Hindlimb muscle (tissue), 1 donor: ENCODE results near the gene TP53I13. TPM values are rescaled to one million over a fixed set of nuclear protein-coding genes. Genes with fewer than 3 reads are reported as not detected.

Experiments used
- DNase-seq: peaks from one replicate; pipeline ENCODE4 v3.0.0-alpha.2; 2013
- polyA plus RNA-seq: library from polyadenylated mRNA; unstranded; fragments of 120-200 nt; gene quantifications from one replicate; pipeline ENCODE4 v1.2.1, GENCODE V29; 2013; ENCODE audit not compliant: insufficient read length

TP53I13 gene
- polyA plus RNA-seq, 1 donor = 36.8 TPM

GRCh38 chr17:29567554-29568330 lies 759 bp upstream of the TP53I13 start:
- no peak for DNase-seq

DNA sequence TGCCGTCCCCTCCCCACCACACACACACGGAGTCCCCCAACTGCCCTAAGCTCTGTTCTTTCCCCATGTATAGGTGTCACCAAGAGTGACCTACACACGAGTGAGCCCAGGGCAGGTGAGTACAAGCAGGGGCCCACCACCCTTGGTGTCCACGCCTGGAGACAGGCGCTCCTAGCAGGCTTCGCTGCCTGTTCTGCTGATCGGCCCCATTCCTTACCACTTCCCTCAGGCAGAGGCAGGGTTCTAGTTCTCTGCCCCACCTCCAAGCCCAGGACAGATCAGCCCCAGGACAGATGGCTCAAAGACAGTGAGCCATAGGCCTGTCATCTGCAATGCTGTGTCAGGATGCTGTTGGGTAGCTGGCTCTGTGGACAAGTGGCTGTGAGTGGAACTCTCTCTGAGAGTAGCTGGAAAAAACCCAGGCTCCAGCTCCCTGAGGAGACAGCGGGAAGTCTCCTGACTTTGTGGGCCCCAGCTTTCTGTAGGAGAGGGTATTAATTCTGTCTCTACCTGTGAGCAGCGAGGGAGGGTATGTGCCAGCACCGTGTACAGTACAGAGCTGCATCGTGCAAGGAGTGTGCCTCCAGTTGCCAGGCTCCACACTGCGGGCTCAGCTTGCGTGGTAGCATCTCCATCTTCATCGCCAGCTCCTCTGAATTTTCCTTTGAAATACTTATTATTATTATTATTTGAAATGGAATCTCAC lies 897 bp downstream of the TP53I13 start:
- DNase-seq = no peak

DNA sequence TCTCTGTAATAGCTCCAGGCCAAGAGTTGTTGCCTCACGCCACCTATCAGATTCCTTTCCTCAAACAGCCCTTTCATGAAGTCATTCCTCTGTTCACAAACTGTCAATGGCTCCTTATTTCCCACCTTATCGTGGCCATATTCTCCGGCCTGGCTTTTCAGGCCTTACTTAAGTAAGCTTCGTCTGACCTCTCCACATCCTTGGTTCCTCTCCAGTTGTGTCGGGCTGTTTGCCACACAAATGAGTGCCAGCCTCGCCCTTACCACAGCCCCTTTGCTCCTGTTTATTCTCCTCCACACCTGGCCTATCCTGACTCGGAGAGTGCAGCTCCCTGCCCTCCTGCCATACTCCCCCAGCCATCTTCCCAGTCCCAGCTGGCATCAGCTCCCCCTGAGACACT lies 2.0 kb downstream of the TP53I13 start:
- no peak for DNase-seq

GRCh38 chr17:29571486-29571882 lies 3.0 kb downstream of the TP53I13 start:
- no peak for DNase-seq

DNA sequence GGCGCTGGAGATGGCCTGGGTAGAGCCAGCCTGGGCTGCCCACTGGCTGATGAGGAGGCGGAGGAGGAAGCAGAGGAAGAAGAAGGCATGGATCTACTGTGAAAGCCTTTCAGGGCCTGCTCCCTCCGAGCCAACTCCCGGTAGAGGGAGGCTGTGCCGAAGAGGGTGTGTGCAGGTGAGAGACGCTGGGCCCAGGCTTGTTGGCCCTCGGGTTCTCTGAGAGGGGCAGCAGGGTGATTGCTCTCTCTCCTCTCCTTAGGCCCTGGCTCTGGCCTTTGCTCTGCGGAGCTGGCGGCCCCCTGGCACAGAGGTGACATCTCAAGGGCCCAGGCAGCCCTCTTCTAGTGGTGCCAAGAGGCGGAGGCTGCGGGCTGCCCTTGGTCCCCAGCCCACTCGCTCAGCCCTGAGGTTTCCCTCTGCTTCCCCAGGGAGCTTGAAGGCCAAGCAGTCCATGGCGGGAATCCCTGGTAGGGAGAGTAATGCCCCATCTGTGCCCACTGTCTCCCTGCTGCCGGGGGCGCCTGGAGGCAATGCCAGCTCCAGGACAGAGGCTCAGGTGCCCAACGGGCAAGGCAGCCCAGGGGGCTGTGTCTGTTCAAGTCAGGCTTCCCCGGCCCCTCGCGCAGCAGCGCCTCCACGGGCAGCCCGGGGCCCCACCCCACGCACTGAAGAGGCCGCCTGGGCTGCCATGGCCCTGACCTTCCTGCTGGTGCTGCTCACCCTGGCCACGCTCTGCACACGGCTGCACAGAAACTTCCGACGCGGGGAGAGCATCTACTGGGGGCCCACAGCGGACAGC lies 3.6 kb downstream of the TP53I13 start:
- no peak for DNase-seq

DNA sequence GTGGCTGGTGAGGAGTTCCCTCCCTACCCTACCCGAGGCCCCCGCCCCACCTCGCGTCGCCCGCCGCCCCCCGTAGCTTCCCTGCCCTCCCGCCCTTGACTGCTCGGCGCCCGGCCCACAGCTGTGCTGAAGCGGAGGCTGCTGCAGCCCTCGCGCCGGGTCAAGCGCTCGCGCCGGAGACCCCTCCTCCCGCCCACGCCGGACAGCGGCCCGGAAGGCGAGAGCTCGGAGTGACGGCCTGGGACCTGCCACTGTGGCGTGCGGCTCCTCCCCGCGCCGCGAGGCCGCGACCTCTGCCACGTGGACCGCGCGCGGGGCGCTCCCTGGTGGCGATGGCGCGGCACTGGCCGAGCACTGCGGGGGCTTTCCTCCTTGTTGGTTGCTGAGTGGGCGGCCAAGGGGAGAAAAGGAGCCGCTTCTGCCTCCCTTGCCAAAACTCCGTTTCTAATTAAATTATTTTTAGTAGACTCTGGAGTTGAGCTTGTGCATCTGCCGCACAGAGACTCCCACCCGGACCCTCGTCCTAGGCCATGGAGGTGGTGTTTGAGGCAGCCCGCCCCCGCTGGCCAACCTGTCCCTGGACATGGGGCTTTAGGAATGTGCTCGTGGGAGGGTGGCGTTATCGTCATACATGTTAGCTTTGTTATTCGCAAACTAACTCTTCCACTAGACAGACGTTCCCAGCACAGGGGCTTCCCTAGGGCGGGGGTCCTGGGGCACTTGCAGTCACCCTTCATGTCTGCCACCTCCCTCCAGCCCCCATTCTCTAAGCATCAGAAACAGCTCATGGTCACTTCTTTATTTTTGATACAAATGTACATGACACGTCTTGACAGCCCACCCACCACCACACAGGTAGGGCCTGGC lies 4.4 kb downstream of the TP53I13 start:
- peak; percentile 78 for DNase-seq

GRCh38 chr17:29573558-29573869 lies 5.0 kb downstream of the TP53I13 start:
- no peak for DNase-seq

- DNase-seq = no peak
These were observed 5.6 kb downstream of the TP53I13 start for GRCh38 chr17:29573871-29574731.

- DNase-seq = no peak
These were observed 6.4 kb downstream of the TP53I13 start for GRCh38 chr17:29574732-29575510.

DNA sequence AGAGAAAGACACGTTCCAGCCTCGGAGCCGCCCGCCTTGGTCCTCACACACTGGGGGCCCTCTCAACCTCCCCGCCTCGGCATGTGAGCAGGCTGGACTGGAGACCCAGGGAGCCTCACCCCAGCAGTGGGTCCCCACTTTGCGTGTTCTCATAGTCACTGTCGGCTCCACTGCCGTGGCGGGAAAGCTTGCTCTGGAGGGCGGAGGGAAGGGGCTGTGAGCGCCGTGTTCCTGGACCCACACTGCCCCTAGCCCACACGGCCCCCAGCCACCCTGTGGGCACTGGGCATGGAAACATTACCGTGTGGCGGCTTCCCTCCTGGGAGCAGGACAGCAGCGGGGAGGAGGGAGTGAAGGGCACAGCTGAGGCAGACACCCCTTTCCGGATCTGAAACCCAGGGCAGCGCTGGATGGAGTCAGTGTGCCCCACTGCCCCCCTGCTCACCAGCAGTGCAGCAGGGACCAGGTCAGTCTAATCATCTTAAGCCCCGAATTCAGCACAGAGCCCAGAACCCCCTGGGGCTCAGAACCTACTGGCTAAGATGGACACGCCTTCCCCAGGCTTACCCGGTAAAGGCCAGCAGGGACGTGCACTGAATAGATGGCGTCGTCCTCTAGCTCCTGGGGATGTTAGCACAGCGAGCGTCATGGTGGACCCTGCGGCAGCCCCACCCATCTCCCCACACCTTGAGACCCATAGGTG lies 7.2 kb downstream of the TP53I13 start:
- DNase-seq = no peak

- DNase-seq = no peak
These were observed 7.9 kb downstream of the TP53I13 start for GRCh38 chr17:29576214-29577000.

GRCh38 chr17:29577001-29577370 lies 8.5 kb downstream of the TP53I13 start:
- no peak for DNase-seq

- peak; percentile 65 for DNase-seq
These were observed 9.1 kb downstream of the TP53I13 start for GRCh38 chr17:29577385-29578211.

GRCh38 chr17:29578626-29579485 lies 10.4 kb downstream of the TP53I13 start:
- DNase-seq = no peak

DNA sequence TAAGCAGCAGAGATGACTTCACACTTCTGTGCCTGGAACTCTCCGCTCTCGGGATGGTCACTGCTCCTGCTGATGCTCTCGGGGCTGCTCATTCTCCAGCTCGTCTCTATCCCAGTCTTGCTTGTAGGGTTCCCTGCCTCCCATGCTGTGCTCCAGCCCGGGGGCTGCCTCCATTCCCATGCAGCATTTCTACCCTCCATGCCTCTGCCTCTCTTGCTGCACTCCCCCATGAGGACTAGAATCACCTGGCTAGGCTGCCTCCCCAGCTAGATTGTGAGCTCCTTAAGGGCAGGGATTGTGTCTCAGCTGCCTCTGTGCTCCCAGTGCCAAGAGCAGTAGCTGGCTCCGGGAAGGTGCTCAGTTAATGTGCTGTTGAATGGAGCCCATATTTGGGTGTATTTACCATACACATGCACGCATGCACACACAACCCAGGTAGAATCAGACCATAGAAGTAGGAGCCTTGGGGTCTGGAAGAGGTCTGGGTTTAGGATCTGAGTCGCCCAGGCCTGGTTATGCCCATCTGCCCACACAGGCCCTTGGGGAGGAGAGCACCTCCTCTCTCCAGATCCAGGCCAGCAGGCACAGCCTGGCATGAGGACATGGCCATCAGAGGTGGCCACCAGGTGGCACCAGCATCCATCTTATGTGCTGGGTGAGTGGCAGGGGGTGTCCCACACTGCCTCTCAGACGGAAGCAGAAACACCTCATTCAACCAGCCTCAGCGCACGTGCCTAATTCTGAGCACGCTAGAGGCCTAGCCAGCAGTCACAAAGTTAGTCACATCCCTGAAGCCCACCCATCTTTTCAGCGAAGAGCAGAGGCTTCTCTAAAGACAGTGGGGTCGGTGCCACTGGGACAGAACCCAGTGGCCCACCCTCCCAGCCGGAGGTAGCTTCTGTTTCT lies 11.6 kb downstream of the TP53I13 start:
- peak; percentile 81 for DNase-seq
